Measurements from ENCODE around the gene SLC11A2.

GRCh38 chr12:51011955-51012354, 14.2 kb downstream of the SLC11A2 start:
- TF ChIP-seq POLR2A (IDR thresholded peaks at IDR 0.05; ENCODE audit: low read length) (no peak), GATA1 (IDR thresholded peaks at IDR 0.05; ENCODE audit: low read depth, low read length) (no peak)
